ENCODE measurements around the gene SSH2. TPM values are rescaled to one million over a fixed set of nuclear protein-coding genes. Genes with fewer than 3 reads are reported as not detected.

SSH2 gene
- total and polyA plus RNA-seq, 9 of the 15 experiments (the other 6 are each of a cell fraction or from before 2014, with no cell fraction given) = 3.9 to 16.1 (median 10.2) TPM

DNA sequence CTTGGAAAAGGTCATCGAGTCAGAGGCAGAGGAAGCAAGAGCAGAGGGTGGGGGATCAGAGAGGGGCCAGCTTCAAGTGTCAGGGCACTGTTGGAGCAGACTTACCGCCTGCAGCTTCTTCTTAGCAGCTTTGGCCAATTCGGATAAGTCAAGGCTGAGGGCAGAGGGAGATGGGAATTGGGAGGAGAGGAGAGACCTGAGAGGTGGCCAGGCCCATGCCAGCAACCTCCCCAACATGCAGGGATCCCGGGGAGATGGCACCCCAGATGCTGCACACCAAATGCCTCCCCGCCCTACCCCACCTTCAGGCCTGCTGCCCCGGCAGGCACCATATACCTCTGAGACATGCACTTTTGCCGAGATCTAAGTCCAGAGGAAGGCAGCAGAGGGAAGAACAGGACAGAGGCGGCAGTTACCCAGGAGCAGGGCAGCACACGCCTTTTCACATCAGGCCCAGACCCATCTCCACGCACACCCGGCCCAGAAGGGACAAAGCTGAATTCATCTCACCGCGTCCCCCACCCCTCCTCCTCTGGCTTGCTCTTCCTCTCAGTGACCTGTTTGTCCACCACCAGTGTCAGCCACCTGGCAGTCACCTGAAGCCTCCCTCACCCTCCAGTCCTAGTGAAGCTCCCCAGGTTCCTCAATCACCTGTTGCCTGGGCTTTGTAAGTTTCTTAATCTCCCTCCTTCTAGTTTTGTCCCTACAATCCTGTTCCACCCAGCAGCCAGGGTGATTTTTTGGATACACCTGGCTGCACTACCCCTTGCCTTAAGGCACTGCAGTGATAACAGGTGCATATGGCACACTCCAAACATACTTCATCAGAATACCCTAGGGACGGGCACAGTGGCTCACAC lies 351.2 kb downstream of the SSH2 start:
- no peak overlapping the region for H3K4me3 ChIP-seq
- H3K4me2 ChIP-seq (ENCODE audit: insufficient read depth, low read length) = no peak overlapping the region
- no peaks in the 10 kb centered on the region for H3K79me2 ChIP-seq (ENCODE audit: control insufficient read depth, insufficient read depth, low read length)
- in situ Hi-C loops (cut with MboI) (no loop called here), intact Hi-C loops (cut with micrococcal nuclease) (no loop called here)
- H3K9ac ChIP-seq (ENCODE audit: insufficient read depth in 1 of 2, low read depth in 2 of 2, low read length in 2 of 2) = peak overlapping the region in 1 of 2 experiments; percentile 48; a peak in 1 of 4 replicates
- no peaks in the 10 kb centered on the region for H4K20me1 ChIP-seq (replicated peaks; ENCODE audit: control insufficient read depth, insufficient read depth, low read length)
- H3K4me1 ChIP-seq (replicated peaks in 1 of 2; ENCODE audit: control insufficient read depth in 2 of 2, insufficient read depth in 2 of 2, low read length in 2 of 2) = peaks cover 0 to 48% of the 10 kb centered on the region in 2 experiments; a peak in 2 of 5 replicates
- no peak for DNase-seq (ENCODE audit: extremely low read depth in 1 of 4, low spot score in 3 of 4)
- H3K9me1 ChIP-seq (ENCODE audit: control insufficient read depth, insufficient read depth, low read length) = no peaks in the 10 kb centered on the region
- ATAC-seq = no peak
- no peak for FAIRE-seq
- ChIA-PET POLR2A (interaction anchor here (3.6 kb wide), 1 partner anchor 8 kb away, joined by 25 read pairs; no protein-coding TSS in a partner anchor), CTCF (ENCODE audit: low intra/inter-chr PET ratio) (interaction anchor here (0.5 kb wide), 1 partner anchor 356 kb away, joined by 3 read pairs; no protein-coding TSS in a partner anchor)
- H3K27me3 ChIP-seq (ENCODE audit: control insufficient read depth in 2 of 2, insufficient read depth in 2 of 2, low read length in 2 of 2) = no peaks in the 10 kb centered on the region
- H3K9me3 ChIP-seq (replicated peaks; ENCODE audit: control insufficient read depth, insufficient read depth, low read depth, low read length) = no peaks in the 10 kb centered on the region
- 76% methylated on average over 8 of the region's 14 CpGs for whole genome bisulfite sequencing (ENCODE audit: insufficient coverage, low coverage, missing lambda C conversion rate)
- peaks cover 67% of the 10 kb centered on the region; the same call in 2 of the 3 replicates for H3K36me3 ChIP-seq (ENCODE audit: control insufficient read depth, insufficient read depth, low read length)
- no TSS peak for BruUV-seq (replicated peaks)
- H2AFZ ChIP-seq (ENCODE audit: low read depth, low read length) = no peak overlapping the region
- no peak overlapping the region for H3K27ac ChIP-seq (ENCODE audit: extremely low read depth, low read depth, low read length)
- TF ChIP-seq, protein P1, sequence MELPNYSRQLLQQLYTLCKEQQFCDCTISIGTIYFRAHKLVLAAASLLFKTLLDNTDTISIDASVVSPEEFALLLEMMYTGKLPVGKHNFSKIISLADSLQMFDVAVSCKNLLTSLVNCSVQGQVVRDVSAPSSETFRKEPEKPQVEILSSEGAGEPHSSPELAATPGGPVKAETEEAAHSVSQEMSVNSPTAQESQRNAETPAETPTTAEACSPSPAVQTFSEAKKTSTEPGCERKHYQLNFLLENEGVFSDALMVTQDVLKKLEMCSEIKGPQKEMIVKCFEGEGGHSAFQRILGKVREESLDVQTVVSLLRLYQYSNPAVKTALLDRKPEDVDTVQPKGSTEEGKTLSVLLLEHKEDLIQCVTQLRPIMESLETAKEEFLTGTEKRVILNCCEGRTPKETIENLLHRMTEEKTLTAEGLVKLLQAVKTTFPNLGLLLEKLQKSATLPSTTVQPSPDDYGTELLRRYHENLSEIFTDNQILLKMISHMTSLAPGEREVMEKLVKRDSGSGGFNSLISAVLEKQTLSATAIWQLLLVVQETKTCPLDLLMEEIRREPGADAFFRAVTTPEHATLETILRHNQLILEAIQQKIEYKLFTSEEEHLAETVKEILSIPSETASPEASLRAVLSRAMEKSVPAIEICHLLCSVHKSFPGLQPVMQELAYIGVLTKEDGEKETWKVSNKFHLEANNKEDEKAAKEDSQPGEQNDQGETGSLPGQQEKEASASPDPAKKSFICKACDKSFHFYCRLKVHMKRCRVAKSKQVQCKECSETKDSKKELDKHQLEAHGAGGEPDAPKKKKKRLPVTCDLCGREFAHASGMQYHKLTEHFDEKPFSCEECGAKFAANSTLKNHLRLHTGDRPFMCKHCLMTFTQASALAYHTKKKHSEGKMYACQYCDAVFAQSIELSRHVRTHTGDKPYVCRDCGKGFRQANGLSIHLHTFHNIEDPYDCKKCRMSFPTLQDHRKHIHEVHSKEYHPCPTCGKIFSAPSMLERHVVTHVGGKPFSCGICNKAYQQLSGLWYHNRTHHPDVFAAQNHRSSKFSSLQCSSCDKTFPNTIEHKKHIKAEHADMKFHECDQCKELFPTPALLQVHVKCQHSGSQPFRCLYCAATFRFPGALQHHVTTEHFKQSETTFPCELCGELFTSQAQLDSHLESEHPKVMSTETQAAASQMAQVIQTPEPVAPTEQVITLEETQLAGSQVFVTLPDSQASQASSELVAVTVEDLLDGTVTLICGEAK (IDR thresholded peaks at IDR 0.05) = no peak
- TF ChIP-seq, protein P1 (CRISPR knock-in tag; IDR thresholded peaks at IDR 0.05) = no peak
- no peak for TF ChIP-seq ZNF280A (IDR thresholded peaks at IDR 0.05; ENCODE audit: low read depth, partially characterized antibody)
- TF ChIP-seq ZNF224 (CRISPR knock-in tag; IDR thresholded peaks at IDR 0.05) = no peak
- no peak for TF ChIP-seq LCOR (CRISPR knock-in tag; IDR thresholded peaks at IDR 0.05)
- TF ChIP-seq ERF (CRISPR knock-in tag; IDR thresholded peaks at IDR 0.05) = no peak
